ENCODE results near the gene TIMM50.

DNA sequence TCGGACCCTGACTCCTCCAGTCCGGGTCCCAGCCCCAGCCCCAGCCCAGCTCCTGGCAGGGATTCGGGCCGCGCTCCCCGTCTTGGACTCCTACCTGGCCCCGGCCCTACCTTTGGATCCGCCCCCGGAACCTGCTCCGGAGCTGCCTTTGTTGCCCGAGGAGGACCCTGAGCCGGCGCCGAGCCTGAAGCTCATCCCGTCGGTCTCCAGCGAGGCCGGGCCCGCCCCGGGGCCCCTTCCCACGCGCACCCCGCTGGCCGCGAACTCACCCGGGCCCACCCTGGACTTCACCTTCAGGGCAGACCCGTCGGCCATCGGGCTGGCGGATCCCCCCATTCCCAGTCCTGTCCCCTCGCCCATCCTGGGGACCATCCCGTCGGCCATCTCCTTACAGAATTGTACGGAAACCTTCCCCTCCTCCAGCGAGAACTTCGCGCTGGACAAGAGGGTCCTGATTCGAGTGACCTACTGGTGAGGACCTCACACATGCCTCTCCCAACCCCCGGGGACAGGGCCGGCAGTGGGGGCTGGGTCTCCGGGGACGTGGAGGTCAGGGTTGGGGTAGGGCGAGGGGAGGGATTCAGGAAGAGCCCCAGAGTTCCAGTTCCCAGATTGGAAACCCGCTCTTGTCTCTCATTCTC is 35.0 kb downstream of the TIMM50 start:
- no peak for TF ChIP-seq POLR2A (IDR thresholded peaks at IDR 0.05)
- TF ChIP-seq, protein P1, sequence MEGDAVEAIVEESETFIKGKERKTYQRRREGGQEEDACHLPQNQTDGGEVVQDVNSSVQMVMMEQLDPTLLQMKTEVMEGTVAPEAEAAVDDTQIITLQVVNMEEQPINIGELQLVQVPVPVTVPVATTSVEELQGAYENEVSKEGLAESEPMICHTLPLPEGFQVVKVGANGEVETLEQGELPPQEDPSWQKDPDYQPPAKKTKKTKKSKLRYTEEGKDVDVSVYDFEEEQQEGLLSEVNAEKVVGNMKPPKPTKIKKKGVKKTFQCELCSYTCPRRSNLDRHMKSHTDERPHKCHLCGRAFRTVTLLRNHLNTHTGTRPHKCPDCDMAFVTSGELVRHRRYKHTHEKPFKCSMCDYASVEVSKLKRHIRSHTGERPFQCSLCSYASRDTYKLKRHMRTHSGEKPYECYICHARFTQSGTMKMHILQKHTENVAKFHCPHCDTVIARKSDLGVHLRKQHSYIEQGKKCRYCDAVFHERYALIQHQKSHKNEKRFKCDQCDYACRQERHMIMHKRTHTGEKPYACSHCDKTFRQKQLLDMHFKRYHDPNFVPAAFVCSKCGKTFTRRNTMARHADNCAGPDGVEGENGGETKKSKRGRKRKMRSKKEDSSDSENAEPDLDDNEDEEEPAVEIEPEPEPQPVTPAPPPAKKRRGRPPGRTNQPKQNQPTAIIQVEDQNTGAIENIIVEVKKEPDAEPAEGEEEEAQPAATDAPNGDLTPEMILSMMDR (IDR thresholded peaks at IDR 0.05), result no peak
